GM19452 (cell line): ENCODE results near the gene GRHL3.

ENCODE experiments used
- ATAC-seq: cut with Tn5 transposase; IDR thresholded peaks from one replicate; pipeline ENCODE4 v1.9.1; 2021; ENCODE audit not compliant: unreplicated experiment

The GRHL3 gene

GRCh38 chr1:24292887-24293286 lies 26.3 kb upstream of the GRHL3 start:
- ATAC-seq, result no peak

DNA sequence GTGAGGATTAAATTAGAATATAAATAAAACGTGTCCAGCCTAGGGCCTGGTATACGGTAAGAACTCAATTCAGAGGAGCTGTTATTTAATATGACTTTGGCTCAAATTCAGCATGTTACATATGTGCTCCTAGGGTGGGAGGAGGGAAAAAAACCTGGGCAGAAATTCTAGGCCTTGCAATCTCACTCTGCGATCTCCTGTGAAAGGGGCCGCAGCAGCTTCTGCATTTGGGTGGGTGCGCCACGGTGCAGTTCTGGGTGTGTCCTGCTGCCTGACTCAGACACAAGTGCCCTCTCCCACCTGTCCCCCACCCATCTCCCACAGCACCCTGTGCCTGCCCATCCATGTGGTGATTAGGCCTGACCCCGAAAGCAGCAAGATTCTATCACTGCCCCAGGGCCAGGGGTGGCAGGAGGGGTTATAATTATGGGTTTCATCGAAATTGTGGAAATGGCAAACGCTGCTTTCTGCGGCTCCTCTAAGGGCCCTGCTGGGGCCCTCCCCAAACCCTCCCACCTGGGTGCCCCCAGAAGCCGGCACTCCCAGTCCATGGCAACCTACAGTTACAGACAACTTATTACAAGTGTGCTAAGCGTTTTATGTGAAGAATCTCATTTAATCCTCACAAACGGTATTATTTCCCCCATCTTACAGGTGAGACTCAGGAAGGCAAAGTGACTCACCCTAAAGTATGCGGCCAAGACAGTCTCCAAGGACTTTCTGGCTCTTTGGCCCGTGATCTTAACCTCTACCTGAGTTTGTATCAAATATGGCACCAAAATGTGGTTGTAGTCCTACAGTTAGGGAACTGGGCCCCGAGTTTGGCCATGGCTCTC lies 25.5 kb upstream of the GRHL3 start:
- no peak for ATAC-seq

DNA sequence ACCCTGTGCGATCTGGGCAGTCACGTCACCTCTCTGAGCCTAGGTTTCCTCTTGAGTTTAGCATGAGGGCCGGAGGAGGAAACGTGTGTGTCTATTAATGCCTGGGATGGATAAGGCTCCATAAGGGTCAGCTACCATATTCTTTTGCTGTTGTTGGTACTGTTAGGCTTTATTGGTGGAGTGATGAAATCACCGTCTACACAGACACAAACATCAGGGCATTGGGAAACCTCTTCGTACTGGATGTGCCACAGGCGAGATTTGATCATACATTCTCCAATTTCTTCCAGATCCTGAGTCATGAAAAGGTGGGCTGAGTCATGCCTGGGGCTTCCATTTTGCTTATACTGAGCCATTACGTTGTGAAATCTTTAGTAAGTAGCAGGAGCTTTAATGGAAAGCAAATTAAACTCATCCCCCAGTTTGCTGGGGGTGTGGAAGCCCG lies 24.9 kb upstream of the GRHL3 start:
- ATAC-seq, result no peak

- ATAC-seq, result no peak
Observed at GRCh38 chr1:24294716-24295371, 24.3 kb upstream of the GRHL3 start.

DNA sequence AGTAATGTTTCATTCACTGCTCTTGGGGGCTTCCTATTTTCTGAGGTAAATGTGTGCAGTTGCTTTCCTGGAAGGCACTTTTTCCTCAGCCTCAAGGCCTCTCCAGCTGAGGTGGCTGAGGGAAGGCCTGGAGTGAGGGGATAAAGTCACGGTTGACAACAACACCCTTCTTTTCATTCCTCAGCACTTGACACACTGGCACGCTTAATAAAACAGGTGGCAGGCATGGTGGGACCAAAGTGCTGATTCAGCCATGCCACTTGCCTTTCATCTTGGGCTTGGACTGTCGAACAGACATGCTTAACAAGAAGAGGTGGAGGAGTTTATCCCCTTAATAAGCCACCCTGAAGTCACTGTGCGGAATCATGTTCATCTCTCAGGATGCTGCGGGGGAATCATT lies 23.6 kb upstream of the GRHL3 start:
- no peak for ATAC-seq

GRCh38 chr1:24297187-24297851 lies 21.8 kb upstream of the GRHL3 start:
- no peak for ATAC-seq

GRCh38 chr1:24297852-24298232 lies 21.3 kb upstream of the GRHL3 start:
- no peak for ATAC-seq

DNA sequence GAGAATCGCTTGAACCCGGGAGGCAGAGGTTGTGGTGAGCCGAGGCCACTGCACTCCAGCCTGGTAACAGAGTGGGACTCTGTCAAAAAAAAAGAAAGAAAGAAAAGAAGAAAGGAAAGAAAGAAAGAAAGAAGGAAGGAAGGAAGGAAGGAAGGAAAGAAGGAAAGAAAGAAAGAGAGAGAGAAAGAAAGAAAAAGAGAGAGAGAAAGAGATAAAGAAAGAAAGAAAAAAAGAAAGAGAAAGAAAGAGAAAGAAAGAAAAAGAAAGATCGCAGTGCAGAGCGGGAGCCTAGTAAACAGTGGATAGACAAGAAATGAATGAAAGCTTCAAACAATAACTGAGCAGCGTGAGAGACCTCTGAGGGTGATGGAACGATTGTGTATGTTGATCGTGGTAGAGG lies 20.6 kb upstream of the GRHL3 start:
- ATAC-seq, result no peak

- ATAC-seq, result no peak
Observed at GRCh38 chr1:24299901-24300300, 19.3 kb upstream of the GRHL3 start.

GRCh38 chr1:24300971-24301784 lies 18.0 kb upstream of the GRHL3 start:
- no peak for ATAC-seq

DNA sequence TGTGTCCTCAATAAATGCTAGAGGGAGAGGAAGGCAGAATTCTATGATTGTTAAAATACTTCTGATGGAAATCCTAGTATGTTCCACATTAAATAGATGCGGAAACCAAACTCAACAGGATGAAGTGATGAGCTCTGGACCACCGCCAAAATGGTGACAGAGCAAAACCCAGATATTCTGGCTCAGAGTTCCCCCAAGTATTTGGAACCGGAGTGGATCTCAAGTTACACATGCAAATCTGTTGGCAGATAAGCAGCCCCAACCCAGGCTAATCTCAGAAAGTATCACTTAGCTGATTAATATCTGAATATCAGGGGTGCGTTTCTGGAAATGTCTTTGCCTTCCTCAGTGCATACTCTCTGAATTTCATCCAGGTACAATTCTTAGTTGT lies 17.4 kb upstream of the GRHL3 start:
- no peak for ATAC-seq

DNA sequence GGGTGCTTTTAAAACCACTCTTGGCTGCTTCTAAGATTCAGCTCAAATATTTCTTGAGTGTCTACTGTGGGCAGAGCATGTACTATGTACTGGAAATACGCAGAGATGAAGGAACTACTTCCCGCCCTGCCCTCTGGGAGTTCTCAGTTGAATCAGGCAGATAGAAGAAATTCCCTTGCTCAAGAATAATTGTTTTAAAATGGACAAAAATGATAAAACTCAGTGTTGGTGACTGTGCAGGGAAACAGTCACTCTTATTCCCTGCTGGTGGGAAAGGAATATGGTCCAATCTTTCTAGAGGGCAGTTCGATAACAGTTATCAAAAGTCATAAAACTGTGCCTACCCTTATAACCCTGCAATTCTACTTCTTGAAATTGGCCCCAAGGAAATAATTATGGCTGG lies 16.9 kb upstream of the GRHL3 start:
- no peak for ATAC-seq

- no peak for ATAC-seq
Observed at GRCh38 chr1:24303600-24303999, 15.6 kb upstream of the GRHL3 start.

- no peak for ATAC-seq
Observed at GRCh38 chr1:24304763-24305162, 14.4 kb upstream of the GRHL3 start.

DNA sequence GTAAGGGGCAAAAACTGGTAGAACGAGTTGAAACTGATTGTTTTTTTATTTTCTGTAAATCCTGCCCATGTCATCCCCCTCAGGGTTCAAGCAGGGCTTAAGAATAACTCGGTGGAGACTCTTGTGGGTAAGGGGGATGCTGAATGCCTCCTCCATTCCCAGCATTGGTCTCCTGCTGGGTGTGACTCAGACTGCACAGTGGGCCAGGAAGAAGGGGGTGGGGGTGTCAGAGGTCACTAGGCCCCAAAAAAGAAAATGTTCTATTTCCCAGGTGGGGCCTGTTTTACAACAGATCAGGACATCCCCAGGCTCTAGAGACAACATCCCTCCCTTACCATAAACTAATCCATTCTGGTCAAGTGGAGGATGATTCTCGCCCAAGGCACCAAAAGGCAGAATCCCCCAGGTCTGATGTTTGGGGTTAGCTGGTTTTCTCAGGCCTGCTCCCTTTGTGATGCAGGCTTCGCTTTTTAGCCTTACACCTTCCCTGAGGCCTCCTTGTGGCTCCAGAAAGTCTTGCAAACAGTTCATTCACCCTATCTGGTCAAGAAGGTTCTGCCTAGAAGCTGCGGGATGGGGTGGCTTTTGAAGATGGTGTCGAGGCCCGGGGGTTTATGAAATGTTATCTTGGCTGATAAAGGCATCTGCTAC lies 10.7 kb upstream of the GRHL3 start:
- no peak for ATAC-seq

- ATAC-seq, result no peak
Observed at GRCh38 chr1:24309762-24310485, 9.2 kb upstream of the GRHL3 start.

- no peak for ATAC-seq
Observed at GRCh38 chr1:24311234-24311633, 7.9 kb upstream of the GRHL3 start.

DNA sequence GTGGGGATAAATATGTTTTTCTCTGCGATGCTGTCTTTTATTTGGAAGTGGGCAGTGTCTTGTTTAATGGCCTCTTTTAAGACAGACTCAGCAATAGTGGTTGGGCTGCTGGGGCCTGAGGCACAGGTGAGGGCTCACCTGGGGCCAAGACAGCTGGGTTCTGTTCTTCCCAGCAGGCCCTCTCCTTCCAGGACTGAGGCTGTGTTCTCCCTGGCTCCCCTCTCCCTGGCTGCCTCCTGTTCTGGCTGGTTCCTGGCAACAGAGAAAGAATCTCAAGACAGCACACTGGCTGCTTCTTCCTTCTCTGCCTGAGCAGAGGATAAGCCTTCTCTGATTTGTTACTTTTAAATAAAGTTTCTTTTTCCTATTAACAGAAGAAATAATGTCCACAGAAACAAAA lies 7.4 kb upstream of the GRHL3 start:
- no peak for ATAC-seq

DNA sequence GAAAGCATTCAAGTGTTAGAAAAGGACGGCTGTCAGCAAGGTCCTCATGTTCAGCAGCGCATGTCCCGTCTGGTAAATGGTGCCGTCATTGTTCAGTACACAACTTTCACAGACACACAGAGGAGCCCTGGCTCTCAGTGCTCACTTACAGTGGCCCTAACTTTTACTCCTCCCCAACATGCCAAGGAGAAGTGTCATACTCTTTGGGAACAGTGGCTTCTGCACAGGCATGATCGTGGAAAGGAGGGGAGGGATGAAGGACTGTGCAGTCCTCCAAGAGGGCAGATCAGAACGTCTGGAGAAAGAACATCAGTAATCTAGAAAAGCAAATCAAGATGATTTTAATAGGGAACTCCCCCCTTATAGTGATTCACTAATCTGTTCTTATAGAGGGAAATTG lies 3.8 kb upstream of the GRHL3 start:
- no peak for ATAC-seq

DNA sequence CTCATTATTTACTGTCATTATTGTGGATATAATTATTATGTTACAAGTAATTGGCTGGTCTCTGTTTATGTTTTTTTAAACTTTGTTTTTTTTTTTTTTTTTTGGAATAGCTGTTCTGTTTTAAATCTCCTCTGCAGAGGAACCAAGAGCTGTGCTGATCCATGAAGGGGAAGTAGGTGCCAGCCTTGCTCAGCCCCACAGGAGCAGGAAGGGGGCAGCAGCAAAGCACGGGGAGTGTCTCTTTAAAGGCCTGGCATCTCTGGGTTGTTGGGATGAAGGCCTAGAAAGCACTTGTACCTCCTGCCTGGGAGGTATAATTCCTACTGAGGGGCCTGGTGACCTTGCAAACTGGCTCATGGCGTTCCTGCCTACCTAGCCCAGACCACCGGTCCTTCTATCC lies 2.5 kb upstream of the GRHL3 start:
- ATAC-seq, result no peak
